Frontal cortex (tissue), 4 donors: ENCODE data around the gene C1QL2. TPM values are rescaled to one million over a fixed set of nuclear protein-coding genes. Genes with fewer than 3 reads are reported as not detected.
A peak's percentile ranks its signal among the peaks of the same experiment; 100 is the strongest.

Source experiments
- DNase-seq, 2 donors: peaks; one replicate each; pipeline ENCODE4 v3.0.0; 2012; ENCODE audit warnings: low spot score in 2 of 2
- FAIRE-seq: peaks from 2 replicates; lab custom pipeline; 2012; peaks lifted over from hg19 to GRCh38; lab: Jason Lieb, UNC
- total RNA-seq: library from RNA; depleted of rRNA; stranded (reverse); fragments of >200 nt; gene quantifications from one replicate; pipeline ENCODE4 v1.2.3, GENCODE V29; 2014
- donor health status: control.
- donor health status: control.
- donor health status: control.

The C1QL2 gene
- total RNA-seq = 0.41 TPM

- DNase-seq = peak; percentile 36 to 69
These were observed at the start of gene C1QL2 for GRCh38 chr2:119158563-119159347. Gene C1QL2 (minus strand): TSS chr2:119158751. CDS start chr2:119158269, 482 bp downstream.

GRCh38 chr2:119207447-119207846 lies 48.9 kb upstream of the C1QL2 start:
- FAIRE-seq (no peak), DNase-seq (no peak)

More at GRCh38 chr2:119158563-119159347, at the start of gene C1QL2:
- FAIRE-seq = no peak

- no peak for FAIRE-seq
- no peak for DNase-seq
These were observed 47.6 kb upstream of the C1QL2 start for GRCh38 chr2:119206201-119206600.

GRCh38 chr2:119205001-119205706 lies 46.6 kb upstream of the C1QL2 start:
- no peak for FAIRE-seq
- DNase-seq = no peak

GRCh38 chr2:119204525-119204924 lies 46.0 kb upstream of the C1QL2 start:
- no peak for FAIRE-seq
- DNase-seq = no peak

GRCh38 chr2:119202610-119203310 lies 44.2 kb upstream of the C1QL2 start:
- FAIRE-seq (no peak), DNase-seq (no peak)

- DNase-seq = no peak
- no peak for FAIRE-seq
These were observed 43.3 kb upstream of the C1QL2 start for GRCh38 chr2:119201815-119202214.

GRCh38 chr2:119198240-119198840 lies 39.8 kb upstream of the C1QL2 start:
- DNase-seq (no peak), FAIRE-seq (no peak)

GRCh38 chr2:119197529-119198239 lies 39.1 kb upstream of the C1QL2 start:
- FAIRE-seq (no peak), DNase-seq (no peak)

- no peak for DNase-seq
- FAIRE-seq = no peak
These were observed 38.5 kb upstream of the C1QL2 start for GRCh38 chr2:119197126-119197405.

GRCh38 chr2:119196301-119197125 lies 38.0 kb upstream of the C1QL2 start:
- DNase-seq (no peak), FAIRE-seq (no peak)

- DNase-seq = no peak
- FAIRE-seq = no peak
These were observed 37.3 kb upstream of the C1QL2 start for GRCh38 chr2:119195887-119196286.

GRCh38 chr2:119195001-119195400 lies 36.5 kb upstream of the C1QL2 start:
- FAIRE-seq = no peak

GRCh38 chr2:119192893-119193292 lies 34.3 kb upstream of the C1QL2 start:
- FAIRE-seq (no peak), DNase-seq (no peak)

More at GRCh38 chr2:119195001-119195400, 36.5 kb upstream of the C1QL2 start:
- DNase-seq = no peak

- no peak for FAIRE-seq
- no peak for DNase-seq
These were observed 32.0 kb upstream of the C1QL2 start for GRCh38 chr2:119190321-119191111.

- DNase-seq (no peak), FAIRE-seq (no peak)
These were observed 26.0 kb upstream of the C1QL2 start for GRCh38 chr2:119184512-119184911.

- no peak for DNase-seq
- no peak for FAIRE-seq
These were observed 23.4 kb upstream of the C1QL2 start for GRCh38 chr2:119181791-119182445.

GRCh38 chr2:119181391-119181790 lies 22.8 kb upstream of the C1QL2 start:
- FAIRE-seq (no peak), DNase-seq (no peak)
